ENCODE measurements around the gene ABCA4. TPM values are rescaled to one million over a fixed set of nuclear protein-coding genes. Genes with fewer than 3 reads are reported as not detected.

ABCA4 gene
- total RNA-seq, 1 donor from 2014 or later = not detected

GRCh38 chr1:94090761-94091160, 30.2 kb downstream of the ABCA4 start:
- no peak overlapping the region for H3K4me3 Mint-ChIP-seq
- H3K9me3 Mint-ChIP-seq = no peaks in the 10 kb centered on the region
- POLR2A ChIA-PET = no interaction called here
- no peak for DNase-seq
- H3K27ac Mint-ChIP-seq = no peak overlapping the region
- no peak for ATAC-seq (ENCODE audit: low read depth)
- H3K36me3 Mint-ChIP-seq (ENCODE audit: low read depth) = no peaks in the 10 kb centered on the region
- TF ChIP-seq CTCF (IDR thresholded peaks at IDR 0.05) = no peak
- intact Hi-C loops (cut with micrococcal nuclease) = no loop called here
- H3K4me1 Mint-ChIP-seq = no peaks in the 10 kb centered on the region
- H3K27me3 Mint-ChIP-seq = peaks cover 23% of the 10 kb centered on the region
- CTCF ChIA-PET = no interaction called here

GRCh38 chr1:94087193-94087592, 33.8 kb downstream of the ABCA4 start:
- ATAC-seq (ENCODE audit: low read depth) = no peak
- intact Hi-C loops (cut with micrococcal nuclease) = no loop called here
- H3K4me1 Mint-ChIP-seq = no peaks in the 10 kb centered on the region

GRCh38 chr1:94084547-94084946, 36.4 kb downstream of the ABCA4 start:
- H3K27ac Mint-ChIP-seq = no peak overlapping the region
- DNase-seq = no peak
- intact Hi-C loops (cut with micrococcal nuclease) = no loop called here
- H3K4me3 Mint-ChIP-seq = no peak overlapping the region
- ATAC-seq (ENCODE audit: low read depth) = no peak
- no peaks in the 10 kb centered on the region for H3K36me3 Mint-ChIP-seq (ENCODE audit: low read depth)
- ChIA-PET CTCF (no interaction called here), POLR2A (no interaction called here)
- peaks cover 8% of the 10 kb centered on the region for H3K27me3 Mint-ChIP-seq
- no peaks in the 10 kb centered on the region for H3K4me1 Mint-ChIP-seq
- no peak for TF ChIP-seq CTCF (IDR thresholded peaks at IDR 0.05)
- no peaks in the 10 kb centered on the region for H3K9me3 Mint-ChIP-seq

More at GRCh38 chr1:94087193-94087592, 33.8 kb downstream of the ABCA4 start:
- ChIA-PET CTCF (no interaction called here), POLR2A (no interaction called here)
- Mint-ChIP-seq H3K4me3 (no peak overlapping the region), H3K27me3 (peaks cover 17% of the 10 kb centered on the region), H3K9me3 (no peaks in the 10 kb centered on the region), H3K36me3 (ENCODE audit: low read depth) (no peaks in the 10 kb centered on the region), H3K27ac (no peak overlapping the region)
- TF ChIP-seq CTCF (IDR thresholded peaks at IDR 0.05) = no peak
- DNase-seq = no peak

- Mint-ChIP-seq H3K4me3 (no peak overlapping the region), H3K36me3 (ENCODE audit: low read depth) (no peaks in the 10 kb centered on the region), H3K9me3 (no peaks in the 10 kb centered on the region), H3K27me3 (peaks cover 8% of the 10 kb centered on the region), H3K27ac (no peak overlapping the region), H3K4me1 (no peaks in the 10 kb centered on the region)
- no peak for ATAC-seq (ENCODE audit: low read depth)
- POLR2A ChIA-PET = no interaction called here
- intact Hi-C loops (cut with micrococcal nuclease) = no loop called here
- CTCF ChIA-PET = no interaction called here
- DNase-seq = no peak
- no peak for TF ChIP-seq CTCF (IDR thresholded peaks at IDR 0.05)
Measured at GRCh38 chr1:94084085-94084484, 36.9 kb downstream of the ABCA4 start.

- ATAC-seq (ENCODE audit: low read depth) = no peak
- Mint-ChIP-seq H3K27me3 (peaks cover 6% of the 10 kb centered on the region), H3K36me3 (ENCODE audit: low read depth) (no peaks in the 10 kb centered on the region), H3K9me3 (no peaks in the 10 kb centered on the region), H3K27ac (no peak overlapping the region), H3K4me1 (no peaks in the 10 kb centered on the region), H3K4me3 (no peak overlapping the region)
- CTCF ChIA-PET = no interaction called here
- POLR2A ChIA-PET = no interaction called here
- no peak for TF ChIP-seq CTCF (IDR thresholded peaks at IDR 0.05)
- intact Hi-C loops (cut with micrococcal nuclease) = no loop called here
- no peak for DNase-seq
Measured at GRCh38 chr1:94083681-94084080, 37.3 kb downstream of the ABCA4 start.
